ENCODE data around the gene TASL. TPM values are rescaled to one million over a fixed set of nuclear protein-coding genes. Genes with fewer than 3 reads are reported as not detected.

Gene TASL
- total RNA-seq, 3 donors from 2014 or later: 0.66 to 1.6 (median 1.4) TPM

GRCh38 chrX:30618160-30618765 is 40.7 kb upstream of the TASL start:
- H3K4me3 ChIP-seq: no peak overlapping the region
- H3K27me3 ChIP-seq: peaks cover 0 to 7% of the 10 kb centered on the region in 2 donors
- DNase-seq (ENCODE audit: low spot score in 2 of 2): no peak
- no peaks in the 10 kb centered on the region for H3K4me1 ChIP-seq
- H3K9me3 ChIP-seq: peaks cover 9 to 12% of the 10 kb centered on the region in 2 donors
- no peak overlapping the region for H3K27ac ChIP-seq
- TF ChIP-seq POLR2A (IDR thresholded peaks at IDR 0.05): no peak
- TF ChIP-seq POLR2AphosphoS5 (IDR thresholded peaks at IDR 0.05): no peak
- TF ChIP-seq CTCF (IDR thresholded peaks at IDR 0.05): no peak
- no peaks in the 10 kb centered on the region for H3K36me3 ChIP-seq
- intact Hi-C loops (cut with DNase I; ENCODE audit: low total_unique reads): no loop called here

- intact Hi-C loops (cut with DNase I; ENCODE audit: low total_unique reads): no loop called here
- TF ChIP-seq POLR2A (IDR thresholded peaks at IDR 0.05) (no peak), POLR2AphosphoS5 (IDR thresholded peaks at IDR 0.05) (no peak)
- H3K9me3 ChIP-seq: no peaks in the 10 kb centered on the region
- no peak overlapping the region for H3K27ac ChIP-seq
- no peaks in the 10 kb centered on the region for H3K4me1 ChIP-seq
- DNase-seq (ENCODE audit: low spot score in 2 of 2): no peak
- no peak overlapping the region for H3K4me3 ChIP-seq
- H3K27me3 ChIP-seq: no peaks in the 10 kb centered on the region
- H3K36me3 ChIP-seq: no peaks in the 10 kb centered on the region
Observed at GRCh38 chrX:30615229-30615628, 37.7 kb upstream of the TASL start.

DNA sequence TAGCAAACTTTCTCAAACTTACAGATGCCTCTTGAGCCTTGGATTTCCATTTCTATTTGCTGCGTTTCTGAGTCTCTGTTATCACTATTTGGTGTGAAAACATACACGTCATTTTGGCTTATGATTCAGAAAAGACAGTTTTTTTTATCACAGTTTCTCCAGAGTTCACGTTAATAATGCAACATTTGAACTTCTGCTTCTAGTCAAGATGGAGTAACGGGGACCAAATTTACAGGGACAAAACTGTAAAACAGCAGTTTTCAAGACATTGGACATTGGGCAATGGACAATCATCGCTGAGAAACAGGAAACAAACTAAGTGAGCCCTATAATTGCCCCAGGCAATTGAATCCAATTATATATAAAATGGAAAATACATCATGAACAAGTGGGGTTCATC is 36.2 kb upstream of the TASL start:
- DNase-seq (ENCODE audit: low spot score in 2 of 2): no peak
- intact Hi-C loops (cut with DNase I; ENCODE audit: low total_unique reads): no loop called here
- H3K4me3 ChIP-seq: no peak overlapping the region
- no peak for TF ChIP-seq CTCF (IDR thresholded peaks at IDR 0.05)
- TF ChIP-seq POLR2AphosphoS5 (IDR thresholded peaks at IDR 0.05): no peak
- TF ChIP-seq POLR2A (IDR thresholded peaks at IDR 0.05): no peak
- H3K27me3 ChIP-seq: no peaks in the 10 kb centered on the region
- no peaks in the 10 kb centered on the region for H3K9me3 ChIP-seq
- no peaks in the 10 kb centered on the region for H3K36me3 ChIP-seq
- H3K27ac ChIP-seq: no peak overlapping the region
- H3K4me1 ChIP-seq: no peaks in the 10 kb centered on the region

DNA sequence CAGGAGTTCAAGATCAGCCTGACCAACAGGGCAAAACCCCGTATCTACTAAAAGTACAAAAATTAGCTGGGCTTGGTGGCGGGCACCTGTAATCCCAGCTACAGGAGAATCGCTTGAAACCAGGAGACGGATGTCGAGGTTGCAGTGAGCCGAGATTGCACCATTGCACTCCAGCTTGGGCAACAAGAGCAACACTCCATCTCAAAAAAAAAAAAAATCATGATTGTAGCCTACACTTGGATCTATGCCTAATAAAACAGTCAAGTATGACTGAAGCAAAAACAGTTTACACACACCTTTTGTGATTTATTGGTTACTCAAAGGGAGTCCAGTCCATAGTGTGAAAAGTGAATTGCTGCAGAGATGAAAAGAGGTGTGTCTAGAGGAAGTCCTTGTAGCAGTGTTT is 34.7 kb upstream of the TASL start:
- H3K4me1 ChIP-seq: no peaks in the 10 kb centered on the region
- TF ChIP-seq CTCF (IDR thresholded peaks at IDR 0.05) (no peak), POLR2AphosphoS5 (IDR thresholded peaks at IDR 0.05) (no peak), POLR2A (IDR thresholded peaks at IDR 0.05) (no peak)
- no peaks in the 10 kb centered on the region for H3K27me3 ChIP-seq
- DNase-seq (ENCODE audit: low spot score in 2 of 2): no peak
- H3K4me3 ChIP-seq: no peak overlapping the region
- intact Hi-C loops (cut with DNase I; ENCODE audit: low total_unique reads): no loop called here
- H3K27ac ChIP-seq: no peak overlapping the region
- no peaks in the 10 kb centered on the region for H3K36me3 ChIP-seq
- H3K9me3 ChIP-seq: no peaks in the 10 kb centered on the region

GRCh38 chrX:30610026-30610425 is 32.5 kb upstream of the TASL start:
- Histone ChIP-seq H3K36me3 (no peaks in the 10 kb centered on the region), H3K4me1 (no peaks in the 10 kb centered on the region), H3K4me3 (no peak overlapping the region), H3K9me3 (no peaks in the 10 kb centered on the region), H3K27me3 (peaks cover 0 to 6% of the 10 kb centered on the region in 2 donors), H3K27ac (no peak overlapping the region)
- intact Hi-C loops (cut with DNase I; ENCODE audit: low total_unique reads): no loop called here
- no peak for DNase-seq (ENCODE audit: low spot score in 2 of 2)
- TF ChIP-seq POLR2AphosphoS5 (IDR thresholded peaks at IDR 0.05) (no peak), CTCF (IDR thresholded peaks at IDR 0.05) (no peak), POLR2A (IDR thresholded peaks at IDR 0.05) (no peak)

Measured in breast epithelium (tissue), 4 donors.